B cell (primary cell): ENCODE measurements around the gene XCL1. TPM values are rescaled to one million over a fixed set of nuclear protein-coding genes. Genes with fewer than 3 reads are reported as not detected.

Experiments used
- ATAC-seq: fragments of 200-7000 bp; cut with Tn5 transposase; one replicate; pipeline ENCODE4 v1.10.0; 2021; ENCODE audit warnings: low read depth, mild to moderate bottlenecking, moderate number of reproducible peaks, moderate library complexity
- CTCF ChIA-PET: fragments of 350-600 bp; sonication (Branson Sonifier 250); formaldehyde crosslinking; loops from one replicate; lab custom pipeline; 2021; ENCODE audit warnings: antibody characterized with exemption, inconsistent platforms; lab: Charles Lee
- POLR2A ChIA-PET: fragments of 350-600 bp; sonication (Branson Sonifier 250); formaldehyde crosslinking; loops from one replicate; lab custom pipeline; 2021; ENCODE audit warnings: antibody characterized with exemption; lab: Charles Lee
- DNase-seq: peaks from one replicate; pipeline ENCODE4 v3.0.0; 2013
- H2AFZ ChIP-seq: 2 replicates; pipeline ENCODE4 v1.6.1; 2012; ENCODE audit warnings: mild to moderate bottlenecking, low read depth, low read length; ENCODE audit not compliant: insufficient read depth, poor library complexity, severe bottlenecking
- H3K27ac ChIP-seq, 2 donors: 1 replicate in 1 of 2; 2 replicates in 1 of 2; pipeline ENCODE4 v1.5.1; 2012 to 2013; ENCODE audit warnings: low read length in 2 of 2, mild to moderate bottlenecking in 2 of 2, moderate library complexity in 1 of 2
- H3K27me3 ChIP-seq, 4 experiments: fragments of 200-600 bp in 1 of 4; sonication (generic) in 1 of 4; replicated peaks in 1 of 4; 1 replicate in 2 of 4; 2 replicates in 2 of 4; pipeline versions ENCODE4 v1.6.1 to v1.7.0; 2013 to 2016; ENCODE audit warnings: low read length in 3 of 4, mild to moderate bottlenecking in 2 of 4, mixed read lengths in 1 of 4, moderate library complexity in 1 of 4; ENCODE audit not compliant: insufficient read depth in 4 of 4, control insufficient read depth in 3 of 4; ENCODE audit errors: control extremely low read depth in 1 of 4
- H3K36me3 ChIP-seq, 2 experiments: replicated peaks in 1 of 2; 1 replicate in 1 of 2; 2 replicates in 1 of 2; pipeline versions ENCODE4 v1.6.1 to v1.7.1; 2013; ENCODE audit warnings: low read length in 1 of 2; ENCODE audit not compliant: insufficient read depth in 2 of 2, control insufficient read depth in 1 of 2; ENCODE audit errors: control extremely low read depth in 1 of 2, extremely low read depth in 1 of 2
- H3K4me1 ChIP-seq, 2 donors: fragments of 200-600 bp in 1 of 2; sonication (generic) in 1 of 2; 1 replicate in 1 of 2; 2 replicates in 1 of 2; pipeline versions ENCODE4 v1.5.1 to v1.6.1; 2013 to 2017; ENCODE audit warnings: low read length in 2 of 2; ENCODE audit not compliant: control insufficient read depth in 2 of 2, insufficient read depth in 2 of 2
- H3K4me2 ChIP-seq: replicated peaks from 2 replicates; pipeline ENCODE3; 2012; ENCODE audit warnings: mild to moderate bottlenecking, low read depth, low read length; ENCODE audit not compliant: poor library complexity, severe bottlenecking
- H3K4me3 ChIP-seq, 5 experiments: fragments of 200-600 bp in 1 of 5; sonication (generic) in 1 of 5; 1 replicate in 3 of 5; 2 replicates in 2 of 5; pipeline versions ENCODE4 v1.5.1 to v1.7.0; 2011 to 2016; ENCODE audit warnings: low read length in 4 of 5, mild to moderate bottlenecking in 4 of 5, low read depth in 2 of 5, control low read depth in 1 of 5, moderate library complexity in 1 of 5; ENCODE audit not compliant: insufficient read depth in 1 of 5; ENCODE audit errors: control extremely low read depth in 1 of 5, extremely low read depth in 1 of 5
- H3K79me2 ChIP-seq: fragments of 200-600 bp; sonication (generic); one replicate; pipeline ENCODE4 v1.6.0; 2016; ENCODE audit warnings: low read length; ENCODE audit not compliant: control insufficient read depth, insufficient read depth
- H3K9ac ChIP-seq: fragments of 200-600 bp; sonication (generic); 2 replicates; pipeline ENCODE4 v1.6.1; 2017; ENCODE audit warnings: mild to moderate bottlenecking, low read length, moderate library complexity
- H3K9me3 ChIP-seq, 3 donors: one replicate each; pipeline versions ENCODE4 v1.6.1 to v1.7.1; 2013; ENCODE audit warnings: low read length in 2 of 3; ENCODE audit not compliant: control insufficient read depth in 2 of 3, insufficient read depth in 1 of 3; ENCODE audit errors: control extremely low read depth in 1 of 3
- H4K20me1 ChIP-seq: 2 replicates; pipeline ENCODE4 v1.6.0; 2012; ENCODE audit warnings: mild to moderate bottlenecking, low read length; ENCODE audit not compliant: insufficient read depth, control insufficient read depth, poor library complexity, severe bottlenecking
- H3K27ac Mint-ChIP-seq: one replicate; pipeline ENCODE4 v1.8.0; 2021; ENCODE audit warnings: mixed read lengths
- H3K27me3 Mint-ChIP-seq: one replicate; pipeline ENCODE4 v1.8.0; 2021; ENCODE audit warnings: mixed read lengths
- H3K4me1 Mint-ChIP-seq: one replicate; pipeline ENCODE4 v1.8.0; 2021; ENCODE audit warnings: mixed read lengths
- H3K4me3 Mint-ChIP-seq: one replicate; pipeline ENCODE4 v1.8.0; 2021; ENCODE audit warnings: mixed read lengths
- H3K9me3 Mint-ChIP-seq: one replicate; pipeline ENCODE4 v1.8.0; 2022; ENCODE audit warnings: mixed read lengths; ENCODE audit not compliant: insufficient read depth
- CTCF ChIP-seq: fragments of 200-600 bp; IDR thresholded peaks from one replicate; pipeline ENCODE4 v1.8.0; 2022; ENCODE audit warnings: antibody characterized with exemption, mild to moderate bottlenecking
- EZH2 ChIP-seq: IDR thresholded peaks from 2 replicates; pipeline ENCODE4 v1.6.1; 2012; ENCODE audit warnings: borderline replicate concordance, low read depth, mild to moderate bottlenecking, moderate library complexity, low read length; ENCODE audit not compliant: insufficient read depth, poor library complexity, severe bottlenecking
- WGBS: methylation state at CpG from one replicate; pipeline ENCODE4 v1.1.5; 2013; ENCODE audit warnings: missing lambda C conversion rate; ENCODE audit not compliant: insufficient coverage; 5-methylcytosine and 5-hydroxymethylcytosine counted together
- intact Hi-C: fragments of 100-400 bp; cut with micrococcal nuclease; formaldehyde crosslinking; loops from one replicate; pipeline ENCODE4 v1.10.0; 2022
- polyA plus RNA-seq: library from polyadenylated mRNA; depleted of rRNA; stranded (reverse); fragments of >200 nt; gene quantifications from 2 replicates; pipeline ENCODE4 v1.2.3, GENCODE V29; 2012
- total RNA-seq, 2 donors: library from RNA; stranded (reverse); fragments of 120-200 nt in 1 of 2; gene quantifications; 1 replicate in 1 of 2; 2 replicates in 1 of 2; pipeline versions ENCODE4 v1.2.3 to v1.2.4, GENCODE V29; 2013 to 2022

XCL1 gene
- total and polyA plus RNA-seq, 2 donors (not counting 1 experiment from before 2014, with no cell fraction given): 0.12 TPM; not detected in 1

GRCh38 chr1:168581817-168582572 is 5.6 kb downstream of the XCL1 start:
- no peak overlapping the region for H3K9ac ChIP-seq
- ChIA-PET CTCF (no interaction called here), POLR2A (no interaction called here)
- H3K4me2 ChIP-seq: no peak overlapping the region
- intact Hi-C loops: no loop called here
- H3K4me3 ChIP-seq: no peak overlapping the region
- no peak for DNase-seq
- H2AFZ ChIP-seq: no peak overlapping the region
- Mint-ChIP-seq H3K4me3 (no peak overlapping the region), H3K4me1 (no peaks in the 10 kb centered on the region), H3K27ac (no peak overlapping the region), H3K27me3 (peaks cover 4% of the 10 kb centered on the region), H3K9me3 (no peaks in the 10 kb centered on the region)
- no CpG with 5 or more reads among the region's 4 CpGs for WGBS
- H3K9me3 ChIP-seq: no peaks in the 10 kb centered on the region
- TF ChIP-seq EZH2 (no peak), CTCF (no peak)
- no peaks in the 10 kb centered on the region for H3K79me2 ChIP-seq
- H3K4me1 ChIP-seq: no peaks in the 10 kb centered on the region
- no peak overlapping the region for H3K27ac ChIP-seq
- no peaks in the 10 kb centered on the region for H3K27me3 ChIP-seq
- ATAC-seq: no peak
- H4K20me1 ChIP-seq: no peaks in the 10 kb centered on the region
- no peaks in the 10 kb centered on the region for H3K36me3 ChIP-seq

- intact Hi-C loops: no loop called here
- CTCF ChIA-PET: interaction anchor here (1.3 kb wide), 1 partner anchor 240 kb away, joined by 4 read pairs; no protein-coding TSS in a partner anchor
- Mint-ChIP-seq H3K27ac (no peak overlapping the region), H3K4me1 (no peaks in the 10 kb centered on the region), H3K27me3 (peaks cover 4% of the 10 kb centered on the region), H3K4me3 (no peak overlapping the region), H3K9me3 (no peaks in the 10 kb centered on the region)
- H3K27ac ChIP-seq: no peak overlapping the region
- peaks cover 0 to 1% (median 0%) of the 10 kb centered on the region in 3 donors for H3K9me3 ChIP-seq
- POLR2A ChIA-PET: no interaction called here
- H4K20me1 ChIP-seq: no peaks in the 10 kb centered on the region
- H3K27me3 ChIP-seq: no peaks in the 10 kb centered on the region
- no peak overlapping the region for H3K4me2 ChIP-seq
- DNase-seq: no peak
- no peaks in the 10 kb centered on the region for H3K36me3 ChIP-seq
- H3K4me3 ChIP-seq: no peak overlapping the region
- WGBS: 62% methylated on average over 3 of the region's 6 CpGs
- no peaks in the 10 kb centered on the region for H3K79me2 ChIP-seq
- H3K9ac ChIP-seq: no peak overlapping the region
- H3K4me1 ChIP-seq: no peaks in the 10 kb centered on the region
- ATAC-seq: no peak
- no peak overlapping the region for H2AFZ ChIP-seq
- no peak for TF ChIP-seq EZH2
- TF ChIP-seq CTCF: no peak
Measured at GRCh38 chr1:168582688-168583336, 6.4 kb downstream of the XCL1 start.
